Common myeloid progenitor, CD34-positive (primary cell): ENCODE results near the gene ALKBH1.

Experiments
- CTCF ChIA-PET: fragments of 350-600 bp; sonication (Branson Sonifier 250); formaldehyde crosslinking; loops from one replicate; lab custom pipeline; 2021; ENCODE audit warnings: antibody characterized with exemption; lab: Charles Lee
- POLR2A ChIA-PET: fragments of 350-600 bp; sonication (Branson Sonifier 250); formaldehyde crosslinking; loops from one replicate; lab custom pipeline; 2021; ENCODE audit warnings: antibody characterized with exemption; lab: Charles Lee
- DNase-seq, 3 donors: peaks; one replicate each; pipeline versions ENCODE4 v3.0.0 to v3.0.0-alpha.2; 2013
- H3K27ac ChIP-seq, 2 experiments: 1 replicate in 1 of 2; 2 replicates in 1 of 2; pipeline ENCODE4 v1.7.0; 2013; ENCODE audit warnings: inconsistent platforms in 2 of 2, low read length in 2 of 2, mild to moderate bottlenecking in 2 of 2, low read depth in 1 of 2, moderate library complexity in 1 of 2; ENCODE audit not compliant: severe bottlenecking in 2 of 2, insufficient read depth in 1 of 2, poor library complexity in 1 of 2
- H3K27me3 ChIP-seq, 5 experiments: replicated peaks in 2 of 5; 1 replicate in 3 of 5; 2 replicates in 2 of 5; pipeline versions ENCODE4 v1.6.1 to v1.7.0; 2013; ENCODE audit warnings: low read length in 4 of 5, mild to moderate bottlenecking in 2 of 5, moderate library complexity in 2 of 5, inconsistent platforms in 1 of 5; ENCODE audit not compliant: insufficient read depth in 5 of 5, control insufficient read depth in 4 of 5
- H3K36me3 ChIP-seq, 4 experiments: 1 replicate in 2 of 4; 2 replicates in 2 of 4; pipeline versions ENCODE4 v1.6.1 to v1.7.0; 2013; ENCODE audit warnings: low read length in 3 of 4, control low read depth in 1 of 4, mild to moderate bottlenecking in 1 of 4; ENCODE audit not compliant: control insufficient read depth in 4 of 4, insufficient read depth in 4 of 4
- H3K4me1 ChIP-seq, 4 experiments: 1 replicate in 3 of 4; 2 replicates in 1 of 4; pipeline versions ENCODE4 v1.6.1 to v1.7.1; 2013; ENCODE audit warnings: low read length in 3 of 4, mild to moderate bottlenecking in 3 of 4, control low read depth in 1 of 4, inconsistent platforms in 1 of 4, moderate library complexity in 1 of 4; ENCODE audit not compliant: control insufficient read depth in 4 of 4, insufficient read depth in 4 of 4; ENCODE audit errors: control extremely low read depth in 1 of 4
- H3K4me3 ChIP-seq, 7 experiments: 1 replicate in 4 of 7; 2 replicates in 3 of 7; pipeline versions ENCODE4 v1.5.1 to v1.7.0; 2013; ENCODE audit warnings: mild to moderate bottlenecking in 7 of 7, low read length in 6 of 7, moderate library complexity in 6 of 7, inconsistent platforms in 2 of 7, low read depth in 2 of 7, control low read depth in 1 of 7; ENCODE audit not compliant: insufficient read depth in 4 of 7, control insufficient read depth in 1 of 7; ENCODE audit errors: extremely low read depth in 1 of 7
- H3K9me3 ChIP-seq, 5 experiments: 1 replicate in 4 of 5; 2 replicates in 1 of 5; pipeline versions ENCODE4 v1.6.1 to v1.7.1; 2013; ENCODE audit warnings: low read length in 4 of 5, mild to moderate bottlenecking in 2 of 5, inconsistent platforms in 1 of 5, low read depth in 1 of 5, moderate library complexity in 1 of 5; ENCODE audit not compliant: control insufficient read depth in 4 of 5, insufficient read depth in 2 of 5; ENCODE audit errors: control extremely low read depth in 1 of 5
- WGBS: methylation state at CpG from one replicate; pipeline ENCODE4 v1.1.5; 2013; ENCODE audit not compliant: insufficient coverage; 5-methylcytosine and 5-hydroxymethylcytosine counted together

The ALKBH1 gene

DNA sequence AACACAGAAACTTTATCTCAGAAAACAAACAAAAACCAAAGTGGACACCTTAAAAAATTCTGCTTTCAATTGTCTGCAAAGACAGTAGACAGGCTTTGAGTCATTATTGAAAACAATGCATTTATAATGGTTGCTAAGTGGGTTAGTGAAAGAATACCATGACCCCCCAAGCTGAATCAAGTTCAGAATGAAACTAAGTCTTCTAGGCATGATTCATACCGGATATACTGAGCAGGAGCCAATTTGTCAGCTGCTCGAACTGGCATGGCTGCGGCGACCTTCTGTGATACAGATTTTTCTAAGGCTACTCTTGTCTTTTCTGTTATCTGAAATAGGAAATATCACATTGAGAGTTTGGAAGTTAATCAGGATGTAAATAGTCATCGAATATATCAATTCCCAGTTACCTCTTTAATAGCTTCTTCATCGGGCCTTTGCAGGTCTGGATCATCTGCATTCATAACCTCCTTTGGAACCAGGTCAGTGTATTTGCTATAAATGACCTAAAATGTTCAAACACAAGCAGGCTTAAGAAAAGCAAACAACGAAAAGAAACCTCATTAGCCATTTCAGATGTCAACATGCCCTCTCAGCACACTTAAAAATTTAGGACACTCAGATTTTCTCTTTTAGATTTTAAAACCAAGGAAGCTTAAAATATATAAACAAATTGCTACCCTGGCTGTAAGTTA is 30.9 kb upstream of the ALKBH1 start:
- Histone ChIP-seq H3K27ac (no peak overlapping the region), H3K27me3 (no peaks in the 10 kb centered on the region), H3K4me3 (no peak overlapping the region), H3K9me3 (no peaks in the 10 kb centered on the region), H3K36me3 (peaks cover 24 to 67% (median 42%) of the 10 kb centered on the region in 4 experiments), H3K4me1 (no peaks in the 10 kb centered on the region)
- 96% methylated on average over 4 of the region's 7 CpGs for WGBS
- no peak for DNase-seq
- ChIA-PET CTCF (no interaction called here), POLR2A (no interaction called here)

DNA sequence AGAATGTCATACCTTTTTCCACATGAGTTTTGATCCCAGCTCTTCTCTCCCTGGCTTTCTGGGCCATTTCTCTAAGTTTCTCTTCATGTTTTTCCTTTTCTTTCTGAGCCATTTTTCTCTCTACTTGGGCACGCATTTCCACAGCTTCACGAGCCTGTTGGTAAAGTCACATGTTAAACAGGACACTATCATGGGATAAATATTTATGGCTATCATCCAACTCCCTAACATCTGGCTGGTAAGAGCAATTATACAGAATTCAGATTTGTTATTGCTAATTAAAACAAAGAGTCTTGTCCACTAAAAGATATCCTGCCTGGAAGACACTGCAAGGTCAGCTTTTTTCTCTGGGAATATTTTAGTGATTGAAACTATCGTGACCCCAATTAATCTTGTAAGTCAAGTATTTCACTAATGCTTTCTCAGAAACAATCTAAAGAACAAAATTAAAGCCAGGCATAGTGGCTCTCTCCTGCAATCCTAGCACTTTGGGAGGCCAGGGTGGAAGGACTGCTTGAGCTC is 23.2 kb upstream of the ALKBH1 start:
- POLR2A ChIA-PET = no interaction called here
- H3K36me3 ChIP-seq = peaks cover 22 to 92% (median 63%) of the 10 kb centered on the region in 4 experiments

DNA sequence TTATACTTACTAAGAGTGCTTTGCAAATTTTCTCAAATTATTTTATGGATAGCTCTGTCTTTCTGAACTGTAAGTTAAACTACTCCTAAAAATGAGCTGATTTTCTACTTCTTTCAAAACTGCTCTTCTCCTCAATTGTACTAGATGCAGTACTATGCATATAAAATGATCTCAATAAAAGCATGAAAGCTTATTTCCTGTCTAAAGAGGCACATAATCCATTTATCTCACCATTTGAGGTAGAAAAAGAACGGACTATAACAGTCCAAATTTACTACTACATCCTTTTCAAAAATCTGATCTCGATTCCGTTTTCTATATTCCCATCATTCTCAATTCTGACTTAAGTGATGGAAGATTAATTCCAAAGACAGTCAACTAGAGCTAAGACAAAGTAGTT is 14.5 kb upstream of the ALKBH1 start:
- no CpG with 5 or more reads among the region's 3 CpGs for WGBS
- ChIA-PET POLR2A (no interaction called here), CTCF (interaction anchor here (0.5 to 0.9 kb wide), 2 partner anchors 13 to 161 kb away, joined by 3 read pairs; no protein-coding TSS in a partner anchor)
- no peak for DNase-seq
- H3K4me1 ChIP-seq = no peaks in the 10 kb centered on the region
- H3K4me3 ChIP-seq = no peak overlapping the region
- peaks cover 25 to 88% (median 68%) of the 10 kb centered on the region in 4 experiments for H3K36me3 ChIP-seq
- H3K9me3 ChIP-seq = no peaks in the 10 kb centered on the region
- no peaks in the 10 kb centered on the region for H3K27me3 ChIP-seq
- H3K27ac ChIP-seq = no peak overlapping the region

More for the DNA sequence above, 23.2 kb upstream of the ALKBH1 start:
- no peaks in the 10 kb centered on the region for H3K27me3 ChIP-seq
- no peaks in the 10 kb centered on the region for H3K9me3 ChIP-seq
- no peak overlapping the region for H3K4me3 ChIP-seq
- no CpG with 5 or more reads among the region's 3 CpGs for WGBS
- H3K4me1 ChIP-seq = no peaks in the 10 kb centered on the region
- H3K27ac ChIP-seq = no peak overlapping the region
- DNase-seq = no peak
- CTCF ChIA-PET = no interaction called here

DNA sequence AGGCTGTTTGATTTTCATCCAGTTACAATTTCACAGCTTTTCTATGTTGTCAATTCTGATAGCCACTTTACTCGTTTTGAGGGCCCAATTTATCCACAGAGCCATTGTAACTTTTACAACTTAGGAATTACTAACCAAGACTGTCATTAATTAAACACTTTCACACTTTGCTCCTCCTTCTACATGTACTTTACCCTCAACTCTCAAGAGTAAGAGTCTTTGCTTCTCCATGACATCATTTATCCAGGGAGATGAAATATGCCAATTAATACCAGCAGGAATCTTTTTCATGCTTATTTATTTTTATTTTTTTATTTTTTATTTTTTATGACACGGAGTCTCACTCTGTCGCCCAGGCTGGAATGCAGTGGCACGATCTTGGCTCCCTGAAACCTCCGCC is 13.6 kb upstream of the ALKBH1 start:
- H3K9me3 ChIP-seq = no peaks in the 10 kb centered on the region

DNA sequence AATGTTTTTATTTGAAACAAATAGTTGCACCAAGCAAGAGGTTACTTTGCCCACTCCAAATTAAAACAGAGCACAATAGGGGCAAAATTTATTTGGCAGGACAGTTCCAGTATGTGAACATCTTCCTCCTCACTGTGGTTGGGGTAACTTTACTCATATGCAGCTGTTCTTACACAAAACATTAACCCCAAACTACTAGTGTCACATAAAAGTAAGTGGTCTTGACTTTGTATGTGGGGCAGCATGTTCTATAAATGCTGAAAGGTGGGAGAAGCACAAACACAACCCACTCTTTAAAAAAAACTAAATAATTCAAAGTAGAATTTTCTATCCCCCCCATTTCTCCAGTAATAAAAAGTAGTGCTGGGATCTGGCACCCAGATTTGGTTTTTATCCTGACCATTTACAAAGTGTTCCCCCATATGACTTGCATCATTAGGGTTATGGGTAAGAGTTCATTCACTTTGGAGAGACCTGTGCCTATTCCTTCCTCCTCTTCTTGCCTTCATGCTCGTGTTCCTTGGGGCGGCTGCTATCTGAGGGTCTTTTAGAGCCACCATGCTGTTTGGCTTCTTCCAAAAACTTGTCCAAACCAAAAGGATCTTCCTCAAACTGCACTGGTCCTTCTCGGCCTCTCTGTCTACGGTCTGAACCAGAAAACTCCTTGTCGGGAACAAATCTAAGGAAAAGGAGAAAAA is 9.9 kb upstream of the ALKBH1 start:
- no peak overlapping the region for H3K4me3 ChIP-seq
- CTCF ChIA-PET = interaction anchor here (0.6 to 1.4 kb wide), 2 partner anchors 11 to 571 kb away, joined by 3 to 4 read pairs; no protein-coding TSS in a partner anchor
- H3K36me3 ChIP-seq = peaks cover 17 to 87% (median 57%) of the 10 kb centered on the region in 4 experiments
- H3K27ac ChIP-seq = no peak overlapping the region
- WGBS = 90% methylated on average over 5 of the region's 5 CpGs
- no peaks in the 10 kb centered on the region for H3K9me3 ChIP-seq
- POLR2A ChIA-PET = no interaction called here
- DNase-seq = no peak
- no peaks in the 10 kb centered on the region for H3K4me1 ChIP-seq
- no peaks in the 10 kb centered on the region for H3K27me3 ChIP-seq

More for the DNA sequence above, 13.6 kb upstream of the ALKBH1 start:
- no peak for DNase-seq
- WGBS = 93% methylated on average over 1 of the region's 5 CpGs
- no peak overlapping the region for H3K27ac ChIP-seq
- no peak overlapping the region for H3K4me3 ChIP-seq
- POLR2A ChIA-PET = no interaction called here
- H3K27me3 ChIP-seq = no peaks in the 10 kb centered on the region
- H3K36me3 ChIP-seq = peaks cover 25 to 87% (median 62%) of the 10 kb centered on the region in 4 experiments
- H3K4me1 ChIP-seq = no peaks in the 10 kb centered on the region
- CTCF ChIA-PET = no interaction called here

DNA sequence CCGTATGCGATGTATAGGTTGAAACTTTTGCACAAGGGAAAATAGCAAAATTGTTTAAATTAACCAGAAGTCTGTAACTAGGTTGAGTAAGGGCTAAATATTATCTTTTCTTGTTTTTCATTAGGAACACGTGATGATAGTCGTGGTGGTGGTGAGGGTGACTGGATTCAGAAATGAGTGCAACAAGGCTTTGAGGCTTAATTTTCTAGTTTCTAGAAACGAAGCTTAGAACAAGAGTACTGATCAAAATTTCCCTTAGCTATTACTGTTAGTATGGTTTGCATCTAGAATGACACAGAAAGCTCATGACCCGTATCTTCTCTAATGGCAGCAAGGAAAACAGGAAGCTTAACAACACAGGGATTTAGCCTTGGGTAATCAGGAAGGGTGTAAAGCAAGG is 7.1 kb upstream of the ALKBH1 start:
- ChIA-PET CTCF (no interaction called here), POLR2A (no interaction called here)
- Histone ChIP-seq H3K4me1 (no peaks in the 10 kb centered on the region), H3K9me3 (no peaks in the 10 kb centered on the region), H3K36me3 (peaks cover 11 to 82% (median 56%) of the 10 kb centered on the region in 4 experiments), H3K27ac (no peak overlapping the region), H3K4me3 (no peak overlapping the region), H3K27me3 (no peaks in the 10 kb centered on the region)
- WGBS = 94% methylated on average over 5 of the region's 6 CpGs
- no peak for DNase-seq

DNA sequence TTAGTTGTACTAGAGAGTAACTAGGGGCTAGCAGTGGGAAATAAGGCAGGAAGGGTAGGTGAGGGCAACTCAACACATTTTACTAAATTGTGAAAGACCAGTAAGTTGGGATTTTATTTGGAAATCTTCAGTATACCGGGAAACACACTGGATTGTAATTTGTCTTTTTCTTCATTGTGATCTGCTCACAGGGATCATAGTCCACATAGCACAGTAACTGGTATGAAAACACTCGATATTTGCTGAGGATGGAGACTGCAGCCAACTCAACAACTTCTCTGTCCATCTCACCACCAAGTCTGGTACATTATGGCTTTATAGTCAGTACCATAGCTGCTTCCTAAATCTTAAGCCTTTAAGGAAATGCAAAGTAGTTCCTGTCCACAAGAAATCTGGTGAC is 2.5 kb upstream of the ALKBH1 start:
- Histone ChIP-seq H3K4me3 (no peak overlapping the region), H3K4me1 (peaks cover 15 to 28% (median 20%) of the 10 kb centered on the region in 4 experiments), H3K27me3 (no peaks in the 10 kb centered on the region), H3K36me3 (peaks cover 8 to 44% (median 29%) of the 10 kb centered on the region in 4 experiments), H3K27ac (no peak overlapping the region), H3K9me3 (no peaks in the 10 kb centered on the region)
- ChIA-PET POLR2A (no interaction called here), CTCF (no interaction called here)
- 100% methylated on average over 2 of the region's 2 CpGs for WGBS
- DNase-seq = no peak
